HG03196 (cell line): Measurements from ENCODE around the gene GINS3.

Experiments used
- ATAC-seq: cut with Tn5 transposase; IDR thresholded peaks from one replicate; pipeline ENCODE4 v1.9.1; 2021; ENCODE audit not compliant: unreplicated experiment

Gene GINS3

GRCh38 chr16:58392215-58393137 is at the start of gene GINS3:
GINS3 (plus strand) TSS chr16:58392471; CDS start chr16:58392602, 131 bp downstream.
- peak; percentile 97 for ATAC-seq

GRCh38 chr16:58343562-58343961 is 48.7 kb upstream of the GINS3 start:
- ATAC-seq: no peak

- no peak for ATAC-seq
Observed at GRCh38 chr16:58345574-58346354, 46.5 kb upstream of the GINS3 start.

- ATAC-seq: no peak
Observed at GRCh38 chr16:58346831-58347371, 45.4 kb upstream of the GINS3 start.

DNA sequence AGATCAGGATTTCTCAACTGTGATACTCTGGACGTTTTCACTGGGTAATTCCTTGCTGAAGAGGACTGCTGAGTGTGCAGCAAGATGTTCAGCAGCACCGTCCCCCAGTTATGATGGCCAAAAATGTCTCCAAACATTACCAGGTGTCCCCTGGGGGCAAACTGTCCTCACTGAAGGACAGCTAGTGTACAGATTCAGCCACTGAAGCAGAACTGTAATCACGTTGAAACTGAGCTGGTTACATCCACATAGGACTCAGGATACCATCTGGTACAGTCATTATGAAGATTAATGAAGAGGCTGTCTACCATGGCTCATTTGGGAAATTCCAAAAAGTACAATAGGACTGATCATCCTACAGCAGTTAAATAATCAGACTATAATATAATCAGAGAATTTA is 43.3 kb upstream of the GINS3 start:
- ATAC-seq: no peak

- ATAC-seq: no peak
Observed at GRCh38 chr16:58352690-58353089, 39.6 kb upstream of the GINS3 start.

GRCh38 chr16:58360041-58360634 is 32.1 kb upstream of the GINS3 start:
- no peak for ATAC-seq

GRCh38 chr16:58361726-58362125 is 30.5 kb upstream of the GINS3 start:
- ATAC-seq: no peak

DNA sequence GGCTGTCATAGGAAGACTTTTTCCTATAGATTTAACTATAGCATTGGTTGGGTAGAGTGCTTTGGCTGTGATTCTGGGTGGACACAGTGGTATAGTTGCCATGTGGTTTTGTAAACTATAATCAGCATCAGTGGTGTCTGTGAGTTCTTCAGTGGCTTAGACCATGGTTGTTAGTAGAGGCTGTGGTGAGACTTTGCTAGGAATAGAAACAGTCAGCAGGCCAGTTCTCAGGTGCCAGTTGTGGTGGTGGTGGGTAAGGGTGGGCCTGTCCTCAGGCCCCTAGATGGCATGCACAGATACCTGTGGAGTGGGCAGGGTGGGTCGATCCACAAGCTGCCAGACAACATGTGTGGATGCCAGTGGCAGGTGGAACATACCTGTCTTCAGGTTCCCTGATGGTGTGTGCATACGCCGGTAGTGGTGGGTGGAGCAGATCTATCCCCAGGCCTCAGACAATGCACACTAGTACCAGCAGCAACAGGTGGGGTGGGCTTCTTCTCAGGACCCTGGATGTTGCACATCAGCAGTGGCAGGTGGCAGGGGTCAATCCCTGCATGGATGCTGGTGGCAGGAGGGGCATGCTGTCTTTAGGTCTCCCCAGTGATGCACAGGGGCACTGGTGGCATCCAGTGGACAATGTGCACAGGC is 28.4 kb upstream of the GINS3 start:
- no peak for ATAC-seq

- ATAC-seq: no peak
Observed at GRCh38 chr16:58365623-58366022, 26.6 kb upstream of the GINS3 start.

GRCh38 chr16:58366247-58367031 is 25.8 kb upstream of the GINS3 start:
- no peak for ATAC-seq

- no peak for ATAC-seq
Observed at GRCh38 chr16:58367252-58367651, 25.0 kb upstream of the GINS3 start.

- ATAC-seq: no peak
Observed at GRCh38 chr16:58371841-58372240, 20.4 kb upstream of the GINS3 start.

- no peak for ATAC-seq
Observed at GRCh38 chr16:58375386-58375785, 16.9 kb upstream of the GINS3 start.

GRCh38 chr16:58377932-58378331 is 14.3 kb upstream of the GINS3 start:
- no peak for ATAC-seq

GRCh38 chr16:58378401-58378800 is 13.9 kb upstream of the GINS3 start:
- ATAC-seq: no peak

GRCh38 chr16:58379736-58380135 is 12.5 kb upstream of the GINS3 start:
- ATAC-seq: no peak

DNA sequence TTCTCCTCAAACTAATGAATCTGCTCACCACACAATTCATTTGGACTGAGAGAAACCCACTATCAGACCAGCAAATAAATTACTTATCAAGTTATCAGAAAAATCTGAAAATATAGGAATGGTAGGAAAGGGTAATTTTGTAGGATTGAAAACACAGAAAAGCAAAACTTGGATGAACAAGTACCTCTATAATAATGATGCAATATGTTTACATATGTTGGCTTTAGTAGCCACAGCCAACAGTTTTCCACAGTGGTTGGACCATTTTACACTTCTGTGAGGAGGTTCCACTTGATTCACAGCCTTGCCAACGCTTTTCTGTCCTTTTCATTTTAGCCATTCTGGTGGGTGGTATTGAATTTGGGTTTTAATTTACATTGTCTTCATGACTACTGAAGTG is 10.6 kb upstream of the GINS3 start:
- ATAC-seq: no peak

GRCh38 chr16:58384437-58385055 is 7.7 kb upstream of the GINS3 start:
- no peak for ATAC-seq
